Nephron progenitor cell (in vitro differentiated cells): ENCODE data around the gene SARM1.

ENCODE experiments used
- DNase-seq: peaks from one replicate; pipeline ENCODE4 v3.0.0; 2021
- H3K27ac Mint-ChIP-seq: 2 replicates; pipeline ENCODE4 v1.8.0; 2021; ENCODE audit warnings: mild to moderate bottlenecking, moderate library complexity, mixed read lengths
- H3K27me3 Mint-ChIP-seq: 2 replicates; pipeline ENCODE4 v1.8.0; 2021; ENCODE audit warnings: mild to moderate bottlenecking, low read depth, mixed read lengths; ENCODE audit not compliant: poor library complexity
- H3K36me3 Mint-ChIP-seq: 2 replicates; pipeline ENCODE4 v1.8.0; 2021; ENCODE audit warnings: low read depth, mixed read lengths
- H3K4me1 Mint-ChIP-seq: 2 replicates; pipeline ENCODE4 v1.8.0; 2021; ENCODE audit warnings: mixed read lengths
- H3K4me3 Mint-ChIP-seq: 2 replicates; pipeline ENCODE4 v1.8.0; 2021; ENCODE audit warnings: mild to moderate bottlenecking, moderate library complexity, mixed read lengths
- H3K9me3 Mint-ChIP-seq: 2 replicates; pipeline ENCODE4 v1.8.0; 2021; ENCODE audit warnings: mild to moderate bottlenecking, moderate library complexity, mixed read lengths
- CTCF ChIP-seq: fragments of 200-600 bp; sonication (generic); IDR thresholded peaks from 2 replicates; pipeline ENCODE4 v1.5.0; 2021; ENCODE audit warnings: antibody characterized with exemption

The SARM1 gene

GRCh38 chr17:28327031-28327607 lies 44.4 kb upstream of the SARM1 start:
- Mint-ChIP-seq H3K27ac (no peak overlapping the region), H3K9me3 (no peaks in the 10 kb centered on the region), H3K27me3 (no peaks in the 10 kb centered on the region), H3K4me3 (no peak overlapping the region), H3K4me1 (peaks cover 36% of the 10 kb centered on the region), H3K36me3 (peaks cover 37% of the 10 kb centered on the region)
- DNase-seq: no peak
- no peak for TF ChIP-seq CTCF

- H3K27ac Mint-ChIP-seq: peak overlapping the region; percentile 63
- TF ChIP-seq CTCF: no peak
- DNase-seq: no peak
- H3K27me3 Mint-ChIP-seq: peaks cover 3% of the 10 kb centered on the region
- H3K9me3 Mint-ChIP-seq: no peaks in the 10 kb centered on the region
- H3K36me3 Mint-ChIP-seq: peaks cover 32% of the 10 kb centered on the region
- peaks cover 30% of the 10 kb centered on the region for H3K4me1 Mint-ChIP-seq
- no peak overlapping the region for H3K4me3 Mint-ChIP-seq
These were observed 43.8 kb upstream of the SARM1 start for GRCh38 chr17:28327709-28328108.

DNA sequence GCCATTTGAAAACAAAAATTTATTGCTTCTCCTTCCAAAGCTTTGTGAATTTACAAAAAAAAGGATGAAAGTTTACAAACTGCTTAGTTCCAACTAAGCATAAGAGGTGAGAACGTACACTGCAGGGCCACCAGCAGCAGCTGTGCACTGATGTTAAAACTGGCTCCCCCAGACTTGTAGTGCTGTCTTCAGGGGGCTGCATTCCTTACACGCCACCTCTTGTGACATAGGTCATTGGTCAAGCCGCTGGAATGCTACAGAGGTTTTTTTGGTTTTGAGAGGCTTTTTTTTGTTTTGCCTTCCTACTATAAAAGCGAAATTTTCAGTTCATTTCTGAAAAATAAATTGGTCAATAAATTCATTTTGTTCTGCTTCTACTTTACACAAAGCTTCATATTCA lies 43.2 kb upstream of the SARM1 start:
- H3K27ac Mint-ChIP-seq: peak overlapping the region; percentile 41
- no peak for DNase-seq
- H3K4me1 Mint-ChIP-seq: peaks cover 24% of the 10 kb centered on the region
- H3K4me3 Mint-ChIP-seq: no peak overlapping the region
- H3K9me3 Mint-ChIP-seq: no peaks in the 10 kb centered on the region
- TF ChIP-seq CTCF: no peak
- peaks cover 26% of the 10 kb centered on the region for H3K36me3 Mint-ChIP-seq
- H3K27me3 Mint-ChIP-seq: peaks cover 3% of the 10 kb centered on the region

- H3K4me1 Mint-ChIP-seq: peaks cover 22% of the 10 kb centered on the region
These were observed 40.8 kb upstream of the SARM1 start for GRCh38 chr17:28330671-28331070.

GRCh38 chr17:28331891-28332420 lies 39.5 kb upstream of the SARM1 start:
- TF ChIP-seq CTCF: no peak
- Mint-ChIP-seq H3K4me3 (no peak overlapping the region), H3K4me1 (peaks cover 25% of the 10 kb centered on the region), H3K27me3 (peaks cover 3% of the 10 kb centered on the region), H3K27ac (no peak overlapping the region), H3K36me3 (peaks cover 16% of the 10 kb centered on the region), H3K9me3 (no peaks in the 10 kb centered on the region)
- no peak for DNase-seq

More at GRCh38 chr17:28330671-28331070, 40.8 kb upstream of the SARM1 start:
- Mint-ChIP-seq H3K4me3 (no peak overlapping the region), H3K36me3 (peaks cover 26% of the 10 kb centered on the region), H3K27me3 (peaks cover 3% of the 10 kb centered on the region), H3K9me3 (no peaks in the 10 kb centered on the region), H3K27ac (no peak overlapping the region)
- DNase-seq: no peak
- no peak for TF ChIP-seq CTCF
